Natural killer cell treated with Interleukin-12 subunit alpha and Interleukin-12 subunit beta and Interleukin-15 and Interleukin-18, amount 100 ng/mL, for 72 hours (primary cell): Measurements from ENCODE around the gene CTTN. TPM values are rescaled to one million over a fixed set of nuclear protein-coding genes. Genes with fewer than 3 reads are reported as not detected.

ENCODE experiments used
- ATAC-seq, 2 donors: fragments of 150-1000 bp; cut with Tn5 transposase in 1 of 2; sonication (Bioruptor Pico), chemical (Tn5 transposase) in 1 of 2; 2 replicates each; pipeline ENCODE4 v1.10.0; 2021
- DNase-seq: peaks from one replicate; pipeline ENCODE4 v3.0.0; 2022; ENCODE audit warnings: low spot score
- H3K27ac Mint-ChIP-seq, 2 donors: 1 replicate in 1 of 2; 2 replicates in 1 of 2; pipeline ENCODE4 v1.8.0; 2022; ENCODE audit warnings: mixed read lengths in 2 of 2, mild to moderate bottlenecking in 1 of 2, moderate library complexity in 1 of 2
- H3K27me3 Mint-ChIP-seq, 2 donors: 1 replicate in 1 of 2; 2 replicates in 1 of 2; pipeline ENCODE4 v1.8.0; 2022; ENCODE audit warnings: mixed read lengths in 2 of 2
- H3K36me3 Mint-ChIP-seq: one replicate; pipeline ENCODE4 v1.8.0; 2022; ENCODE audit warnings: mixed read lengths
- H3K4me1 Mint-ChIP-seq, 2 donors: 1 replicate in 1 of 2; 2 replicates in 1 of 2; pipeline ENCODE4 v1.8.0; 2022; ENCODE audit warnings: low read depth in 2 of 2, mixed read lengths in 2 of 2, mild to moderate bottlenecking in 1 of 2
- H3K4me3 Mint-ChIP-seq: one replicate; pipeline ENCODE4 v1.8.0; 2022; ENCODE audit warnings: mixed read lengths
- H3K9me3 Mint-ChIP-seq: 2 replicates; pipeline ENCODE4 v1.8.0; 2022; ENCODE audit warnings: mixed read lengths
- total RNA-seq, 2 donors: library from RNA; stranded (reverse); gene quantifications; one replicate each; pipeline ENCODE4 v1.2.3, GENCODE V29; 2022

The CTTN gene
- total RNA-seq, 2 donors from 2014 or later, result 1.8 to 2.6 TPM

GRCh38 chr11:70431611-70432010 is 33.3 kb downstream of the CTTN start:
- peaks cover 6 to 19% of the 10 kb centered on the region in 2 donors for H3K4me1 Mint-ChIP-seq
- no peaks in the 10 kb centered on the region for H3K9me3 Mint-ChIP-seq
- no peak overlapping the region for H3K27ac Mint-ChIP-seq
- DNase-seq, result no peak
- no peaks in the 10 kb centered on the region for H3K36me3 Mint-ChIP-seq
- ATAC-seq, result no peak
- peaks cover 44 to 46% of the 10 kb centered on the region in 2 donors for H3K27me3 Mint-ChIP-seq
- H3K4me3 Mint-ChIP-seq, result no peak overlapping the region

- no peak for ATAC-seq
- H3K4me3 Mint-ChIP-seq, result no peak overlapping the region
Observed at GRCh38 chr11:70432065-70432464, 33.7 kb downstream of the CTTN start.

GRCh38 chr11:70432580-70432979 is 34.3 kb downstream of the CTTN start:
- peaks cover 6 to 19% of the 10 kb centered on the region in 2 donors for H3K4me1 Mint-ChIP-seq
- peaks cover 40 to 44% of the 10 kb centered on the region in 2 donors for H3K27me3 Mint-ChIP-seq
- no peak overlapping the region for H3K4me3 Mint-ChIP-seq
- ATAC-seq, result no peak
- no peaks in the 10 kb centered on the region for H3K36me3 Mint-ChIP-seq
- H3K9me3 Mint-ChIP-seq, result no peaks in the 10 kb centered on the region
- no peak for DNase-seq
- no peak overlapping the region for H3K27ac Mint-ChIP-seq

More at GRCh38 chr11:70432065-70432464, 33.7 kb downstream of the CTTN start:
- Mint-ChIP-seq H3K36me3 (no peaks in the 10 kb centered on the region), H3K4me1 (peaks cover 6 to 19% of the 10 kb centered on the region in 2 donors), H3K27me3 (peaks cover 44 to 46% of the 10 kb centered on the region in 2 donors), H3K9me3 (no peaks in the 10 kb centered on the region), H3K27ac (no peak overlapping the region)
- no peak for DNase-seq

GRCh38 chr11:70433038-70433437 is 34.7 kb downstream of the CTTN start:
- DNase-seq (no peak), ATAC-seq (no peak)
- Mint-ChIP-seq H3K27ac (no peak overlapping the region), H3K4me3 (no peak overlapping the region), H3K9me3 (no peaks in the 10 kb centered on the region), H3K4me1 (peaks cover 6 to 19% of the 10 kb centered on the region in 2 donors), H3K27me3 (peaks cover 39 to 46% of the 10 kb centered on the region in 2 donors), H3K36me3 (no peaks in the 10 kb centered on the region)

GRCh38 chr11:70433526-70433925 is 35.2 kb downstream of the CTTN start:
- Mint-ChIP-seq H3K27ac (no peak overlapping the region), H3K9me3 (no peaks in the 10 kb centered on the region), H3K36me3 (no peaks in the 10 kb centered on the region), H3K4me3 (no peak overlapping the region), H3K4me1 (peaks cover 6 to 19% of the 10 kb centered on the region in 2 donors), H3K27me3 (peaks cover 40 to 46% of the 10 kb centered on the region in 2 donors)
- DNase-seq (no peak), ATAC-seq (no peak)

- H3K27me3 Mint-ChIP-seq, result peaks cover 38 to 45% of the 10 kb centered on the region in 2 donors
- H3K27ac Mint-ChIP-seq, result peak overlapping the region in 1 of 2 donors; percentile 28
- H3K4me3 Mint-ChIP-seq, result no peak overlapping the region
- ATAC-seq, result no peak
- no peaks in the 10 kb centered on the region for H3K36me3 Mint-ChIP-seq
- no peak for DNase-seq
- no peaks in the 10 kb centered on the region for H3K9me3 Mint-ChIP-seq
- H3K4me1 Mint-ChIP-seq, result peaks cover 6 to 16% of the 10 kb centered on the region in 2 donors
Observed at GRCh38 chr11:70433966-70434812, 35.9 kb downstream of the CTTN start.

- Mint-ChIP-seq H3K9me3 (no peaks in the 10 kb centered on the region), H3K27ac (peak overlapping the region in 1 of 2 donors; percentile 28), H3K27me3 (peaks cover 44 to 51% of the 10 kb centered on the region in 2 donors), H3K4me1 (peaks cover 6 to 16% of the 10 kb centered on the region in 2 donors), H3K36me3 (no peaks in the 10 kb centered on the region), H3K4me3 (no peak overlapping the region)
- no peak for DNase-seq
- ATAC-seq, result no peak
Observed at GRCh38 chr11:70434813-70435278, 36.5 kb downstream of the CTTN start.

- Mint-ChIP-seq H3K4me1 (peaks cover 4 to 14% of the 10 kb centered on the region in 2 donors), H3K27me3 (peaks cover 44 to 53% of the 10 kb centered on the region in 2 donors), H3K27ac (peak overlapping the region in 1 of 2 donors; percentile 28), H3K36me3 (no peaks in the 10 kb centered on the region), H3K9me3 (no peaks in the 10 kb centered on the region), H3K4me3 (no peak overlapping the region)
- ATAC-seq (no peak), DNase-seq (no peak)
Observed at GRCh38 chr11:70435361-70435760, 37.0 kb downstream of the CTTN start.

- peaks cover 0 to 11% of the 10 kb centered on the region in 2 donors for H3K4me1 Mint-ChIP-seq
- H3K9me3 Mint-ChIP-seq, result no peaks in the 10 kb centered on the region
- H3K4me3 Mint-ChIP-seq, result no peak overlapping the region
- H3K27ac Mint-ChIP-seq, result no peak overlapping the region
- peaks cover 43 to 52% of the 10 kb centered on the region in 2 donors for H3K27me3 Mint-ChIP-seq
- DNase-seq (no peak), ATAC-seq (no peak)
- no peaks in the 10 kb centered on the region for H3K36me3 Mint-ChIP-seq
Observed at GRCh38 chr11:70435765-70436500, 37.6 kb downstream of the CTTN start.

GRCh38 chr11:70436501-70436860 is 38.2 kb downstream of the CTTN start:
- DNase-seq (no peak), ATAC-seq (no peak)
- no peaks in the 10 kb centered on the region for H3K9me3 Mint-ChIP-seq
- H3K36me3 Mint-ChIP-seq, result no peaks in the 10 kb centered on the region
- no peak overlapping the region for H3K4me3 Mint-ChIP-seq
- peaks cover 0 to 9% of the 10 kb centered on the region in 2 donors for H3K4me1 Mint-ChIP-seq
- H3K27me3 Mint-ChIP-seq, result peaks cover 42 to 53% of the 10 kb centered on the region in 2 donors
- no peak overlapping the region for H3K27ac Mint-ChIP-seq

GRCh38 chr11:70437111-70437784 is 38.9 kb downstream of the CTTN start:
- Mint-ChIP-seq H3K9me3 (no peaks in the 10 kb centered on the region), H3K4me3 (no peak overlapping the region), H3K4me1 (peaks cover 0 to 4% of the 10 kb centered on the region in 2 donors), H3K27ac (no peak overlapping the region), H3K27me3 (peaks cover 34 to 51% of the 10 kb centered on the region in 2 donors), H3K36me3 (no peaks in the 10 kb centered on the region)
- no peak for ATAC-seq
- DNase-seq, result no peak

GRCh38 chr11:70440206-70440605 is 41.9 kb downstream of the CTTN start:
- Mint-ChIP-seq H3K4me1 (no peaks in the 10 kb centered on the region), H3K4me3 (no peak overlapping the region), H3K9me3 (no peaks in the 10 kb centered on the region), H3K27me3 (peaks cover 33 to 51% of the 10 kb centered on the region in 2 donors), H3K27ac (no peak overlapping the region), H3K36me3 (no peaks in the 10 kb centered on the region)
- no peak for ATAC-seq
- DNase-seq, result no peak

GRCh38 chr11:70443773-70444030 is 45.4 kb downstream of the CTTN start:
- peaks cover 36 to 52% of the 10 kb centered on the region in 2 donors for H3K27me3 Mint-ChIP-seq
- no peak overlapping the region for H3K4me3 Mint-ChIP-seq
- H3K27ac Mint-ChIP-seq, result no peak overlapping the region
- H3K9me3 Mint-ChIP-seq, result peaks cover 8% of the 10 kb centered on the region
- H3K36me3 Mint-ChIP-seq, result peaks cover 6% of the 10 kb centered on the region
- H3K4me1 Mint-ChIP-seq, result no peaks in the 10 kb centered on the region
- DNase-seq, result no peak
- ATAC-seq, result no peak
